Tongue (tissue), 2 donors: ENCODE measurements around the gene ZNF598. TPM values are rescaled to one million over a fixed set of nuclear protein-coding genes. Genes with fewer than 3 reads are reported as not detected.

Experiments used
- DNase-seq: peaks from one replicate; pipeline ENCODE4 v3.0.0-alpha.2; 2015
- total RNA-seq: library from RNA; depleted of rRNA; stranded (reverse); fragments of >200 nt; gene quantifications from one replicate; pipeline ENCODE4 v1.2.3, GENCODE V29; 2014

The ZNF598 gene
- 15.2 TPM for total RNA-seq

DNA sequence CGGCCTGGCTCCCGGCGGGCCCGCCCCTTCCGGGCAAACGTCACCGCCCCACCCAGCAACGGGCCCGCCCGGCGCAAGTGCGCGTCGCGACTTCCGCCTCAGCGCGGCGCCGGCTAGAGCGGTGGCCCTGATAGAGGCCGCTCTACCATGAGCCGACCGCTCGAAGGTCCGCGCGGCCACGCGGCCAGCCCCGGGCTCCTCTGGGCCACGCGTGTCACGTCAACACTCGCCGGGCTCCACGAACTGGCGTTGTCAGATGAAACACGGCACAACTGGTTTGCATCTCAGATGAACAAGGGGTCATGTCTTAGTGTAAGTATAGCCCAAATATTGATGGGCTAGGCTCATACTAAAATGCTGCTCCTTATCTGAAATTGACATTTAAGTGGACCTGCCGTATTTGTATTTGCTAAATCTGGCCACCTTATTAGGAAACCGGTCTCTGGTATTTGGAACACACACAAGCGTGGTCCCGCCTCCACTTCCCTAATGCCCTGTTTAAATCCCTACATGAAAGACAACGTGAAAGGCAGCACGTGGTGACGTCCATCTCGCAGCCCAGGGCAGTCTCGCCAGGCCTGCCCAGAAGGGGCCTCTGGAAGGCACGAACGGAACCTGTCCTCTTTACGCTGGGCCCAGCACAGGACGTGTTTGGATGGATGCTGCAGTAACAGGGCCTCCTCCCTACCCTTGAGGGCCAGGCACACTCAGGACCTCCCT lies at the start of gene ZNF598:
ZNF598 (minus strand) TSS at position 31 of the 720 bp plus-strand sequence.
- DNase-seq: peak; percentile 93

DNA sequence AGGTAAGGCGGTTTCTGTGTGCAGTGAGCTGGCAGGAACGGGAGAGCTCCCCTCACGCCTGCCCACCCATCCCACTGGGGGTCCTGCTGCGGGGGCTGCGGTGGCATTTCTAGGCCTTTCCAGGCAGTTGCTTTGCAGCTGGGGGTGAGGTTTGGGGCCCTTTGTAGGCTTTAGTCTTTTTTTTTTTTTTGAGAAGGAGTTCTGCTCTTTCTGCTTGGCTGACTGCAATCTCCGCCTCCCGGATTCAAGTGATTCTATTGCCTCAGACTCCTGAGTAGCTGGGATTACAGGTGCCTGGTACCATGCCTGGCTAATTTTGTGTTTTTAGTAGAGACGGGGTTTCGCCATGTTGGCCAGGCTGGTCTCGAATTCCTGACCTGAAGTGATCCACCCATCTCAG lies 49.3 kb upstream of the ZNF598 start:
- no peak for DNase-seq

DNA sequence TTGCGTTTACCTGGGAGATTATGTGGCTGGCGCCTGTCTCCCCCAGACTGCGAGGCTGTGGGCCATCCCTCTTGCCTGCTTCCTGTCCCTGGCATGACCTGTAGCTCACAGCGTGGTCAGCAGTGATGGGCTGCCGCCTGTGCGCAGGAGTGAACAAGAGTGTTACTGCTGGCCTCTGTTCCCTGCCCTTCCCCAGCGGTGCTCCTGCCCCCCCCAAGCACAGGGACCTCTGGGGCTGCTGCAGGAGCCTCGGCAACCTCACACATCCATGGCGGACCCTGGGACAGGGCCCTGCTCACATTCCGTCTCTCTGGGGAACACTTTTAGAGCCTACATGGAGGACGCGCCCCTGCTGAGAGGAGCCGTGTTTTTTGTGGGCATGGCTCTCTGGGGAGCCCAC lies 48.8 kb upstream of the ZNF598 start:
- no peak for DNase-seq

DNA sequence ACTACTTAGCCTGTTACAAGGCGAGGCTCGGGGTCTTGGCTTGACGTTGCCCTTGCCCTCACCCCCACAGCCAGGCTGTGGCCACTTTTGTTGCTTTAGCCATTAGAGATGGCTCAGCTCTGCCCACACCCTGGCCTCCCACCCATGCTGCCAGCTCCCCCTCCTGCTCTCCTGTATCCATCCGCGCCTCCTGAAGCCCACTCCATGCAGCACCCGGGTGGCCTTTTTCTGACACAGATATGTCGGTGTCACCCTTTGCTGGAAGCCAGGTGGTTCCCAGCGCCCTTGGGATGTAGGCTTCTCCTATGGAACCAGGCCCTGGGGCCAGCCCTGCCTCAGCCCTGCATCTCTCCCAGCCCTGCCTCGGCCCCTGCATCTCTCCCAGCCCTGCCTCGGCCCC lies 47.8 kb upstream of the ZNF598 start:
- DNase-seq: no peak

DNA sequence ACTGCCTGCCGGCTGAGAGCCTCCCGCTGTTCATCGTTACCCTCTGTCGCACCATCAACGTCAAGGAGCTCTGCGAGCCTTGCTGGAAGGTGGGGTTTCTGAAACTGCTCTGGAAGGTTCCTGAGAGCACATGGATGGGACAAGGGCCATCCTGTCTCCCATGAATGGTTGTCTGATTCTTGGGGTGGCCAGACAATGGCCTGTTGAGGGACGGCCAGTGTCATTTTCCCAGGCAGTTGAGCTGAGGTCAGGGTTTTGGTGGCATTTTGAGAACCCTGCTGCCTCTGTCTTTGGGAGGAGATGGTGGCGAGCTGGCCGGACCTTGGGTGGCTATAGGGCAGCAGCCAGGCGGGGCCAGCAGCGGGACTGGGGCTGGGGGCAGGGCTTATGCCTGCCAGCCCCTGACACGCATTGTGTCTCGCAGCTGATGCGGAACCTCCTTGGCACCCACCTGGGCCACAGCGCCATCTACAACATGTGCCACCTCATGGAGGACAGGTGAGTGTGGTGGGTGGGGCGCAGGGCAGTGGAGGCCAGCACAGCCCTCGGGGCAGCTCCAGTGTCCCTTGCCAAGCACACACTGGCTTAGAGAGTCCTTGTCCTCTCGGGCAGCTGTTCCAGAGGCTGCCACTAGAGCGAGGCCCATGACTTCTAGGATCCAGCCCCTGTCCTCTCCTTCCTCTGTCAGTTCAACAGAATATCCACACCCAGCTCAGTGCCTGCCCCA lies 47.2 kb upstream of the ZNF598 start:
- DNase-seq: no peak

- DNase-seq: no peak
Observed at GRCh38 chr16:2056077-2056476, 46.5 kb upstream of the ZNF598 start.

DNA sequence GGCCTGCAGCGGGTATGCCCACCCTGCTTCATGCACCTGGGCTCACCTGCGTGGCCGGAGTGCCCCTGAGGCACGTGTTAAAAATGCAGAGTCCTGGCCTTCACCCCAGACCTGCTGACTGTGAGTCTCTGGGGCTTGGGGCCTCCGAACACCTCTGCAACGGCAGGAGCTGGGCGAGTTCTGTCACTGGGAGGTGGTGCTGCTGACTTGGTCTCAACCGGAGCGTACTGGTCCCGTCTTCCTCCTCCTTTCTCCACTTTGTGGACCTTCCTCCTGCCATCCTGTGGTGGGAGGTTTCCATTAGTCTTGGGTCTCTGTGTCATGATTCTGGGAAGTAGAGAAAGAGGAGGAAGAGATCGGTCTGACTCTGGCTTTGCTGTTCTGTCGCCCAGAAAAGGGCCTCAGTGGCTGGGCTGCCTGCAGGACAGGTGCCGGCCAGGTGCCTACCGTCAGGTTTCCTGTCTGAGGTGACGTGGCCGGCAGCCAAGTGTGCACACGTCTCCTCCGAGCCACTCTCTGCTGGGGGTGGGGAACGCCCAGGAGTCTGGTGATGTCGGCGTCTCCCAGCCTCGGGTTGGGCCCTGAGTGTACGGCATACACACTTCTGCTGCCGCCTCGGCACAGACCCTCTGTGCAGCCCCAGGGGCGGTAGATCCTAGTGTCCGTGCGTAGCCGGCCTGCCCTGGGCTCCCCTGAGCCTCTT lies 45.1 kb upstream of the ZNF598 start:
- no peak for DNase-seq

DNA sequence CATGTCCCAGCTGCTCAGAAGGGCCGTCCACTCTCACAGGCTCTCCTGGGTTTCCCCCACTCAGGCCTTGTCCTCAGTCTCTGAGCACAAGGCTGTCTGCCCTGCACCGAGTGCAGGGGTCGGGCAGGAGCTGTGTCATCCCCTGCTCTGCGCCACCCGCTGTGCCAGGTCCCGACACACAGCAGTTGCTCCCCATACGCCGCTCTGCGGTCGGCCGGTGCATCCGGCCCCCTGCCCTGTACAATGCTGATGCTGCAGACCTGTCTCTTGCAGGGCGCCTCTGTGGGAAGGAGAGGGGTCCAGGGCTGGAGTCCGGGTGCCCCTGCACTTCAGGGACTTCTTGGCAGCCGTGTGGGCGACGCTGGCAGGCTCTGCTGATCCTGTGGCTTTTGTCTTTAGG lies 44.3 kb upstream of the ZNF598 start:
- DNase-seq: no peak

- DNase-seq: no peak
Observed at GRCh38 chr16:2053211-2053610, 43.6 kb upstream of the ZNF598 start.

DNA sequence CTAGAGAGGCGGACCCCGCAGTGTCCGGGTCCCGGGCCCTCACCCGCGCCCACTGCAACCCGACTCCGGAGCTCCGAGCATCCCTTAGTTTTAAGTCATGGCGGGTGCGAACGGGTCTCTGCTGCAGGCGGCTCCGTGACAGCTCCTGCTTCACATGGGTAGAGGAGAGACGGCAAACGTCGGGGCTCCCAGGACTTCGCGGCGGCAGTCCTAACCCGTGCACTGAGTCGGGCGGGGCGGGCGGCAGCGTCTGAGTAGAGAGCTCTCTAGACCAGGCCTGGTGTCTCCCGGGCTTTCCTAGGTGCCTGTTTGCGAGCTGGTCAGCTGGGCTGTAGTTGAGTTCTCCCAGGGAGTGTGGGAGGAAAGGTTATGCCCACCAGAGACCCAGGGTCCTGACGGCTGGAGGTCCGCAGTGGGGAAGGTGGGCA lies 38.5 kb upstream of the ZNF598 start:
- no peak for DNase-seq

- DNase-seq: peak; percentile 98
Observed at GRCh38 chr16:2047330-2048115, 37.9 kb upstream of the ZNF598 start, which contains the start of the genes NTHL1 and TSC2. Gene NTHL1, minus strand, starts transcription at chr16:2047834. Its CDS starts 11 bp downstream, at chr16:2047823. Gene TSC2, plus strand, starts transcription at chr16:2047985. Its CDS starts 631 bp downstream, at chr16:2048616.

DNA sequence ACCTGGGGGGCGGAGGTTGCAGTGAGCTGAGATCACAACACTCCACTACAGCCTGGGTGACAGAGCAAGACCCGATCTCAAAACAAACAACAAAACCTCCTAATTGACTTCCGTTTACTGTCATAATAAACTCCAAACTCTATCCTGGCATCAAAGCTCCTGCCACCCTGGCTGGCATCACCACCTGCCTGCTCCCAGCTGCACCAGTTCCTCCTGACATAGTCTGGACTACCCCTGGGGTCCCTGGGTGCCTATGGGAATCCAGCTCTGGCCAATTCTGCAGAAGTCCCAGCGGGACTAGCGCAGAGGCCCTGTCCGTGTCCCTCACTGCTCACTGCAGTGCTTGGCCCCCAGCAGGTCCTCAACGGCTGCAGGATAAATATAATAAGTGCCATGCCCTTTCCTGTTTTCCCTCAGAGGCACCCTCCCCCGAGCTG lies 37.3 kb upstream of the ZNF598 start:
- no peak for DNase-seq

- no peak for DNase-seq
Observed at GRCh38 chr16:2045965-2046892, 36.6 kb upstream of the ZNF598 start.

DNA sequence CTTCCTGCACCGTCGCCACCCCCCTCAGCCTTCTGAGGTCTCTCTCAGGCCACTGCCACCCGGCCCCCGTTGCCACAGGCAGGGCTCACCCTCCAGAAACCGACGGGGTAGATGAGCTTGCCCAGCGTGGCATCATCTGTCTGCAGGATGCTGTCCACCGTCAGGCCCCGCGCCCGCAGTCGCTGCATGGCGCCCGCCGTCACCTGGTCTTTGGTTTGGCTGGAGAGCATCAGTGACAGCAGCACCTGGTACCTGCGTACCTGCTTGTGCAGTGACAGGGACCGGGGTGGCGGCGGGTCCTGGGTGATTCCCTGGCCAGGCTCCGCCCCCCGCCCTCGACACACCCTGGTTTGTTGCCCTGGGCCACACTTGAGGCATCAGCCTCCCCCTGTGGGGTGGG lies 34.9 kb upstream of the ZNF598 start:
- DNase-seq: no peak

DNA sequence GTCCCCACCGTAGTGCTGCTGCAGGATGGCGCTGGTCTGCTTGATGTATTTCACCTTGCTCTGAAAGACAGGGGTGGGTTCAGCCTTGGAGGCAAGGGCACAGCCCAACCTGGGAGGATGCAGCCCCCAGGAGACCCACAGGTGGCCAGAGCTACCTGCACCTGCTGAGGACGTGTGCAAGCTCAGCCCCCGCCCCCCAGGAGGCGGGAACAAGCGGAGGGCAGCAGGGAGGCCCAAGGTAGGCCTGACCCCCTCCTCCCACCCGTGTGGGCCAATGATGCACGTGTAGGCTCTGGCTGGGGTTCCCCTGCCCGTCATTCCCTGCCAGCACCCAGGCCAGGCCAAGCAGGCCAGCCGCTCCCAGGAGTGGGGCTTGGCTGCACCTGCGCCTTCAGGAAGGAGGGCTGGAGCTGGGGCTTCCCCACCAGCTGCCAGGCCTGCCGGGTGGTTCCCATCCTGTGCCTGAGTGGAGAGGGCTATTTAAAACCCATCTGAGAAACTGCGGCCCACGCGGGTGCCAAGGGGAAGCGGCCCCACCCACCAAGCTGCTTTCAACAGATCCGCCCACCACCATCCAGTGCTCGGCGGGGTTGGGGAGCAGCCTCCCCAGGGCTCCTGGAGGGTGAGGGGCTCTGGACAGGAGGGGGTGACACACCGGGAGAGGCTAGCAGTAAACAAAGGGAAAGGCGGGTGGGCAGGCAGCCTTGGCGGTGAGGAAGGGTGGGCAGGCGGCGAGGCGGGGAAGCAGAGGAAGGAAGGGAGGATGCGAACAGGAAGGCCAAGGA lies 34.2 kb upstream of the ZNF598 start:
- peak; percentile 78 for DNase-seq

- DNase-seq: no peak
Observed at GRCh38 chr16:2042986-2043666, 33.5 kb upstream of the ZNF598 start.

DNA sequence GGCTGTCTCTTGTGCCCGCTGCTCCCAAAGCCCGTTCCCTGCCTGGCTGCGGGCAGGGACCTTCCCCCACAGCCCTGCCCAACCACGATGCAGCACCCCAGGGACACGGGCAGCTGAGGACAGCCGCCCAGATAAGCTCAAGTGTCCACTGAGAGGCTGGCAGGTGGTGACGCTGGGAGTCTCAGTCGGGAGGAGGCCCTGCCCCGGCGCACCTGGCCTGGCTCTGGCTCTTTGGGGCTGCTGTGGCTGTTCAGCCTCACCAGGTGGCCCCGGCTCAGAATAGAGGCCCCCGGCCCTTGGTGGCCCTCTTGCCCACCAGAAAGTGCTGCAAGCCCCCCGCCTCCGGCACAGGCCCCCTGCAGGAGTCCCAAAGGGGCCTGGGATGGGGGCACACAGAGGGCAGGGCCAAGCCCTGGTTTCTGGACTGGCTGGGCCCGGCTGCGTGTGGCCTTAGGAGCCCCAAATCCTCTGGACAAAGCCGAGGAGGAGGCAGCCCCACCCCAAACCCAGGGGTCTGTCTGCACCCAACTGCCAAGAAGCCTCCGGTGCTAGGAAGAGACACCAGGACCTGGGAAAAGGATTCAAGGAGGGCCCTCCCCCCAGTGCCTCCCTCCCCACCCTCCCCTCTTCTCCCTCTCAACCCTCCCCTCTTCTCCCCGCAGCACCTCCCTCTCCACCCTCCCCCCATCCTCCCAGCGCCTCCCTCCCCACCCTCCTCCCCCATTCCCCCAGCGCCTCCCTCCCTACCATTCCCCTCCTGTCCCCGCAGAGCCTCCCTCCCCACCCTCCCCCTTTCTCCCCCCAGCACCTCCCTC lies 32.8 kb upstream of the ZNF598 start:
- peak; percentile 43 for DNase-seq

- peak; percentile 80 for DNase-seq
Observed at GRCh38 chr16:2040787-2041522, 31.3 kb upstream of the ZNF598 start.
